Loucy (cell line): ENCODE results near the gene SCAPER.

Experiments used
- EZH2phosphoT487 ChIP-seq: fragments of 200-600 bp; IDR thresholded peaks from 2 replicates; pipeline ENCODE4 v1.6.1; 2018; ENCODE audit warnings: antibody characterized with exemption, mild to moderate bottlenecking, moderate library complexity, borderline replicate concordance
- TF ChIP-seq, protein P1 (sequence below): fragments of 200-600 bp; sonication (generic); conservative IDR thresholded peaks from 2 replicates; pipeline ENCODE4 v1.5.1; 2014; ENCODE audit warnings: mild to moderate bottlenecking, antibody characterized with exemption, low read length

GRCh38 chr15:76381366-76381765 lies 523.8 kb downstream of the SCAPER start:
- TF ChIP-seq, protein P1, sequence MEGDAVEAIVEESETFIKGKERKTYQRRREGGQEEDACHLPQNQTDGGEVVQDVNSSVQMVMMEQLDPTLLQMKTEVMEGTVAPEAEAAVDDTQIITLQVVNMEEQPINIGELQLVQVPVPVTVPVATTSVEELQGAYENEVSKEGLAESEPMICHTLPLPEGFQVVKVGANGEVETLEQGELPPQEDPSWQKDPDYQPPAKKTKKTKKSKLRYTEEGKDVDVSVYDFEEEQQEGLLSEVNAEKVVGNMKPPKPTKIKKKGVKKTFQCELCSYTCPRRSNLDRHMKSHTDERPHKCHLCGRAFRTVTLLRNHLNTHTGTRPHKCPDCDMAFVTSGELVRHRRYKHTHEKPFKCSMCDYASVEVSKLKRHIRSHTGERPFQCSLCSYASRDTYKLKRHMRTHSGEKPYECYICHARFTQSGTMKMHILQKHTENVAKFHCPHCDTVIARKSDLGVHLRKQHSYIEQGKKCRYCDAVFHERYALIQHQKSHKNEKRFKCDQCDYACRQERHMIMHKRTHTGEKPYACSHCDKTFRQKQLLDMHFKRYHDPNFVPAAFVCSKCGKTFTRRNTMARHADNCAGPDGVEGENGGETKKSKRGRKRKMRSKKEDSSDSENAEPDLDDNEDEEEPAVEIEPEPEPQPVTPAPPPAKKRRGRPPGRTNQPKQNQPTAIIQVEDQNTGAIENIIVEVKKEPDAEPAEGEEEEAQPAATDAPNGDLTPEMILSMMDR, result no peak
- TF ChIP-seq EZH2phosphoT487, result no peak
